Stimulated activated CD4-positive, alpha-beta T cell treated with anti-CD3 and anti-CD28 coated beads, Interleukin-1b, Interleukin-23, amount 100 ng/mL, for 1 hour (primary cell): Measurements from ENCODE around the gene PTX3.

Experiments used
- DNase-seq, 2 donors: peaks; one replicate each; pipeline ENCODE4 v3.0.0-alpha.2; 2020; ENCODE audit warnings: low read depth in 2 of 2

The PTX3 gene

GRCh38 chr3:157423337-157423736 is 13.3 kb upstream of the PTX3 start:
- no peak for DNase-seq

- DNase-seq = no peak
Measured at GRCh38 chr3:157427901-157428300, 8.7 kb upstream of the PTX3 start.

- no peak for DNase-seq
Measured at GRCh38 chr3:157428853-157429252, 7.8 kb upstream of the PTX3 start.

GRCh38 chr3:157429708-157430107 is 6.9 kb upstream of the PTX3 start:
- no peak for DNase-seq

GRCh38 chr3:157438194-157438730 is 1.6 kb downstream of the PTX3 start:
- no peak for DNase-seq

GRCh38 chr3:157441102-157441624 is 4.5 kb downstream of the PTX3 start:
- no peak for DNase-seq

- DNase-seq = no peak
Measured at GRCh38 chr3:157442729-157443128, 6.1 kb downstream of the PTX3 start.

GRCh38 chr3:157443905-157444796 is 7.5 kb downstream of the PTX3 start:
- no peak for DNase-seq

- no peak for DNase-seq
Measured at GRCh38 chr3:157444797-157445184, 8.1 kb downstream of the PTX3 start.

GRCh38 chr3:157445857-157446256 is 9.2 kb downstream of the PTX3 start:
- DNase-seq = no peak

GRCh38 chr3:157447026-157447694 is 10.5 kb downstream of the PTX3 start:
- no peak for DNase-seq

- no peak for DNase-seq
Measured at GRCh38 chr3:157452097-157452496, 15.4 kb downstream of the PTX3 start.

GRCh38 chr3:157453824-157454223 is 17.2 kb downstream of the PTX3 start:
- no peak for DNase-seq

GRCh38 chr3:157459706-157460105 is 23.1 kb downstream of the PTX3 start:
- no peak for DNase-seq

- no peak for DNase-seq
Measured at GRCh38 chr3:157460253-157460652, 23.6 kb downstream of the PTX3 start.

GRCh38 chr3:157463816-157464215 is 27.2 kb downstream of the PTX3 start:
- no peak for DNase-seq

- no peak for DNase-seq
Measured at GRCh38 chr3:157464321-157464720, 27.7 kb downstream of the PTX3 start.

GRCh38 chr3:157465741-157466140 is 29.1 kb downstream of the PTX3 start:
- DNase-seq = no peak

- no peak for DNase-seq
Measured at GRCh38 chr3:157467200-157467599, 30.6 kb downstream of the PTX3 start.

- DNase-seq = no peak
Measured at GRCh38 chr3:157469561-157470294, 33.1 kb downstream of the PTX3 start.

- no peak for DNase-seq
Measured at GRCh38 chr3:157471064-157471463, 34.4 kb downstream of the PTX3 start.

GRCh38 chr3:157472648-157473047 is 36.0 kb downstream of the PTX3 start:
- no peak for DNase-seq
